Parathyroid adenoma (tissue), 2 donors: ENCODE results near the gene ZNF521.

ENCODE experiments used
- H2AFZ ChIP-seq: fragments of 300-600 bp; sonication (generic); one replicate; pipeline ENCODE4 v1.7.0; 2017; ENCODE audit warnings: antibody characterized with exemption, mild to moderate bottlenecking
- H3K27ac ChIP-seq: fragments of 300-600 bp; sonication (generic); one replicate; pipeline ENCODE4 v1.7.0; 2017
- H3K27me3 ChIP-seq: fragments of 300-600 bp; sonication (generic); one replicate; pipeline ENCODE4 v1.7.0; 2017; ENCODE audit warnings: low read length; ENCODE audit not compliant: control insufficient read depth, insufficient read depth
- H3K36me3 ChIP-seq: fragments of 300-600 bp; sonication (generic); one replicate; pipeline ENCODE4 v1.7.0; 2017; ENCODE audit warnings: low read length; ENCODE audit not compliant: control insufficient read depth, insufficient read depth
- H3K4me1 ChIP-seq: fragments of 300-600 bp; sonication (generic); one replicate; pipeline ENCODE4 v1.7.0; 2017; ENCODE audit warnings: control low read depth
- H3K4me2 ChIP-seq: fragments of 300-600 bp; sonication (generic); one replicate; pipeline ENCODE4 v1.7.0; 2017; ENCODE audit warnings: low read length
- H3K4me3 ChIP-seq: fragments of 300-600 bp; sonication (generic); one replicate; pipeline ENCODE4 v1.7.0; 2017; ENCODE audit warnings: low read depth, low read length
- H3K79me2 ChIP-seq: fragments of 300-600 bp; sonication (generic); one replicate; pipeline ENCODE4 v1.7.0; 2017; ENCODE audit warnings: control low read depth
- H3K9ac ChIP-seq: fragments of 300-600 bp; sonication (generic); one replicate; pipeline ENCODE4 v1.7.0; 2017; ENCODE audit warnings: mild to moderate bottlenecking
- H3K9me3 ChIP-seq: fragments of 300-600 bp; sonication (generic); one replicate; pipeline ENCODE4 v1.7.0; 2017; ENCODE audit warnings: low read length; ENCODE audit not compliant: control insufficient read depth
- TF ChIP-seq, protein P1 (sequence below): fragments of 300-600 bp; sonication (generic); IDR thresholded peaks from one replicate; pipeline ENCODE4 v1.7.0; 2017; ENCODE audit warnings: antibody characterized with exemption, mild to moderate bottlenecking
- donor health status: primary hyperparathyroidism.

The ZNF521 gene

DNA sequence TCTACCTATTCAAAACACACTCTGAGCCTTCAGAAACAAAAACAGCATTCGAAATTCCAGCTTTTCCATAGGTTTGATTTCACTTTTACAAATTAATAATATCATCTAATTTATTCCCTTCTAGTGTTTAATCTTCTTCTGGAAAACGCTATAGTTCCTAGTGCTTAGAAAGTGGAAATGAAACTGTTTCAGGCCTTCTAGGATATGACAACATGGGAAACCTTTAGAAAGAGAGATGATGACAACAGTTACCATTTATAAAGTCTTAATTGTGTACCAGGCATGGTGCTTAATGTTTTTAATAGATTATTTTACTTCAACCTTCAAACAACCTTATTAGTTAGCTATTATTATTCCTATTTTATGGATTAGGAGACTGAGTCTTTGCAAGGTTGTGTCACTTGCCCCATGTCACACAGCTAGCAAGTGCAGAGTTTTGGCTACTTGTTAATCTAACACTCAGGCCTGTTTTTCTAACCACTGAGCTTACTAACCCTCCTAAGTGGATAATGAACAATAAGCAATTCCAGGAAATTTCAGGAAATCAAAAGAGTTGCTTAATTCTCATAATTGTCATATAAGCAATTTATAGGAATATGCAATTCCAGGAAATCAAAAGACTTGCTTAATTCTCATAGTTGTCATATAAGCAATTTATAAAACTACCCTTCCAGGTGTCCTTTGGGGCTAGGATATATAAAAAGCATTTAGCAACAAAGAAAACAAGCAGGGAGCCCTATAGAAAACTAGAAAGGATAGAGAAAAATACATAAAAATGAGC is 206.0 kb downstream of the ZNF521 start:
- H3K4me3 ChIP-seq = no peak overlapping the region
- TF ChIP-seq, protein P1, sequence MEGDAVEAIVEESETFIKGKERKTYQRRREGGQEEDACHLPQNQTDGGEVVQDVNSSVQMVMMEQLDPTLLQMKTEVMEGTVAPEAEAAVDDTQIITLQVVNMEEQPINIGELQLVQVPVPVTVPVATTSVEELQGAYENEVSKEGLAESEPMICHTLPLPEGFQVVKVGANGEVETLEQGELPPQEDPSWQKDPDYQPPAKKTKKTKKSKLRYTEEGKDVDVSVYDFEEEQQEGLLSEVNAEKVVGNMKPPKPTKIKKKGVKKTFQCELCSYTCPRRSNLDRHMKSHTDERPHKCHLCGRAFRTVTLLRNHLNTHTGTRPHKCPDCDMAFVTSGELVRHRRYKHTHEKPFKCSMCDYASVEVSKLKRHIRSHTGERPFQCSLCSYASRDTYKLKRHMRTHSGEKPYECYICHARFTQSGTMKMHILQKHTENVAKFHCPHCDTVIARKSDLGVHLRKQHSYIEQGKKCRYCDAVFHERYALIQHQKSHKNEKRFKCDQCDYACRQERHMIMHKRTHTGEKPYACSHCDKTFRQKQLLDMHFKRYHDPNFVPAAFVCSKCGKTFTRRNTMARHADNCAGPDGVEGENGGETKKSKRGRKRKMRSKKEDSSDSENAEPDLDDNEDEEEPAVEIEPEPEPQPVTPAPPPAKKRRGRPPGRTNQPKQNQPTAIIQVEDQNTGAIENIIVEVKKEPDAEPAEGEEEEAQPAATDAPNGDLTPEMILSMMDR = no peak
- no peak overlapping the region for H3K4me2 ChIP-seq
- H3K27ac ChIP-seq = no peak overlapping the region
- no peaks in the 10 kb centered on the region for H3K79me2 ChIP-seq
- H3K27me3 ChIP-seq = no peaks in the 10 kb centered on the region
- no peak overlapping the region for H3K9ac ChIP-seq
- H3K9me3 ChIP-seq = no peaks in the 10 kb centered on the region
- H3K36me3 ChIP-seq = no peaks in the 10 kb centered on the region
- no peaks in the 10 kb centered on the region for H3K4me1 ChIP-seq
- no peak overlapping the region for H2AFZ ChIP-seq

DNA sequence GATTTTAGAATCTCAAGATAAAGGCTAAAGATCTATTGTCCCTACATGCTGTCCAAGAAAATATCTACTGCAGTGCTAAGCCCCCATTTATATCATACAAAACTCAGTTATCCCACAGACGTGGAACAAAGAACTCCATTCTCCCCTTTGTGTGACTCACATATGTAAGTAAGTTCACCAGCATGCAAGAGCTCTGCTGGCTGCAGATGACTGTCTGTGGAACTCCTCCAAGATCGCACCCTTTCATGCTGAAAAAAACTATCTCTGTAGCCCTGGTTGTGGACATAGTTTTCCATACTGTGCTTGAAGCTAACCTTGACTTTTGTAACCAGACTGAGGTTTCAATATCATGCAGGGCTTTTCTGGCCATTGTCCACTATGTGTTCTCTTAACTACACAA is 207.1 kb downstream of the ZNF521 start:
- no peaks in the 10 kb centered on the region for H3K9me3 ChIP-seq
- TF ChIP-seq, protein P1 = no peak
- no peaks in the 10 kb centered on the region for H3K36me3 ChIP-seq
- H3K9ac ChIP-seq = no peak overlapping the region
- H3K4me3 ChIP-seq = no peak overlapping the region
- no peaks in the 10 kb centered on the region for H3K79me2 ChIP-seq
- no peak overlapping the region for H2AFZ ChIP-seq
- no peaks in the 10 kb centered on the region for H3K27me3 ChIP-seq
- H3K4me2 ChIP-seq = no peak overlapping the region
- H3K4me1 ChIP-seq = no peaks in the 10 kb centered on the region
- no peak overlapping the region for H3K27ac ChIP-seq

DNA sequence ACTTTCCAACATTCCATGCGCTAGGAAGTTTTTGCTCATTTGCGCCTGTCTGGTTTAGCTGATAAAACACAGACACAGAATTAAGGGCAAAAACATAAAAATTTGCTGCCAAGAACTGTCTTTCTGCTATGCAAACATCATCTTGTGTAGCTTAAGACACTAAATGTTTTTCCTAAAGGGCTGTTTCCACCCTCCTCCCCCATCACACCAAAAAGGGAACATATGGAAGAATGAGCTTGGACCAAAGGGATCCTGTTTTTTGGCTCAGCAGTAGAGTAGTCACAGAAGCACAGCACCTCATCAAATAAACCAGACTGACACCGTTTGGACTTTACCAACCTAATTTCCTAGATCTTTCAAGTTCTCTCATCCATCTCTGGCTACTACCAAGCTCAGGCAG is 210.1 kb downstream of the ZNF521 start:
- no peaks in the 10 kb centered on the region for H3K4me1 ChIP-seq
- no peak overlapping the region for H3K9ac ChIP-seq
- no peak overlapping the region for H3K4me2 ChIP-seq
- H3K27ac ChIP-seq = no peak overlapping the region
- no peaks in the 10 kb centered on the region for H3K36me3 ChIP-seq
- H3K9me3 ChIP-seq = no peaks in the 10 kb centered on the region
- TF ChIP-seq, protein P1 = no peak
- no peak overlapping the region for H3K4me3 ChIP-seq
- H2AFZ ChIP-seq = no peak overlapping the region
- no peaks in the 10 kb centered on the region for H3K27me3 ChIP-seq
- no peaks in the 10 kb centered on the region for H3K79me2 ChIP-seq

DNA sequence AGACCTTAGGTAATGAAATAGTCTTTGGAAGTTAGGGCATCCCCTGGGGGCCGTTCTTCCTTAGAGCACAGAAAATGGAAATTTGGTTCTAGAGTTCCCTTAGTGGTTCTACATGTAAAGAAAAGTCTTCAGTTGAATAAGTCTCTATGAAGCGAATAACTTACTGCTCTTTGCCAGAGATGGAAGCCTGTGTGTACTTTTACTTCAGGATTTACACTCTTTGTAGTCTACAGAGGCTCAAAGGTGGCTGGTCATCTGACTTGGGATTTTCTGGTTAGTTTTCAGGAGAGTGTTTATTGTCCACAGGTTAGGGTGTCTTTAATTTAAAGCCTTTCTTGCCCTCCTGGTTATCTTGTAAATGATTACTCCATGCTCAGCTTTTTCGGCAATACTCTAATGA is 210.6 kb downstream of the ZNF521 start:
- Histone ChIP-seq H3K27ac (no peak overlapping the region), H3K9ac (no peak overlapping the region), H3K9me3 (no peaks in the 10 kb centered on the region), H3K4me1 (no peaks in the 10 kb centered on the region), H3K4me2 (no peak overlapping the region), H3K27me3 (no peaks in the 10 kb centered on the region), H3K36me3 (no peaks in the 10 kb centered on the region), H2AFZ (no peak overlapping the region), H3K79me2 (no peaks in the 10 kb centered on the region), H3K4me3 (no peak overlapping the region)
- TF ChIP-seq, protein P1 = no peak

DNA sequence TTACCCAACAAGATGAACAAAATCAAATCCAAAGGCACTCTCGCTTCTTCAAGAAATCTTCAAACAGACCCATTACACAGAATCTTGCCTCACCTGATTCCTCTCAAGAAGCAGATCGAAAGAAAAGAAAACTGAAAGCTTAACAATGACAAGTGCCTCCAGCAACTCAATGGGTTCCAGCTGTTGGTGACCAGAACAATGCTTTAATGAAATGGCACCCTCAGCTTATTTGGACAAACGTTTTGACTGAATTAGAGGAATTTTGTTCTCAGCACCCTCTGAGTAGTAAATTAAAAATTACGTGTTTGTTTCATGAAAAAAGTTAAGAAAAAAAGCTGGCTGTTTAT is 211.0 kb downstream of the ZNF521 start:
- Histone ChIP-seq H3K9ac (no peak overlapping the region), H3K4me2 (no peak overlapping the region), H3K27me3 (no peaks in the 10 kb centered on the region), H2AFZ (no peak overlapping the region), H3K9me3 (no peaks in the 10 kb centered on the region), H3K79me2 (no peaks in the 10 kb centered on the region), H3K4me1 (no peaks in the 10 kb centered on the region), H3K4me3 (no peak overlapping the region), H3K36me3 (no peaks in the 10 kb centered on the region), H3K27ac (no peak overlapping the region)
- TF ChIP-seq, protein P1 = no peak
